Nephron progenitor cell (in vitro differentiated cells): ENCODE measurements around the gene CNKSR1.

Source experiments
- DNase-seq: peaks from one replicate; pipeline ENCODE4 v3.0.0; 2021
- H3K27ac Mint-ChIP-seq: 2 replicates; pipeline ENCODE4 v1.8.0; 2021; ENCODE audit warnings: mild to moderate bottlenecking, moderate library complexity, mixed read lengths
- H3K27me3 Mint-ChIP-seq: 2 replicates; pipeline ENCODE4 v1.8.0; 2021; ENCODE audit warnings: mild to moderate bottlenecking, low read depth, mixed read lengths; ENCODE audit not compliant: poor library complexity
- H3K36me3 Mint-ChIP-seq: 2 replicates; pipeline ENCODE4 v1.8.0; 2021; ENCODE audit warnings: low read depth, mixed read lengths
- H3K4me1 Mint-ChIP-seq: 2 replicates; pipeline ENCODE4 v1.8.0; 2021; ENCODE audit warnings: mixed read lengths
- H3K4me3 Mint-ChIP-seq: 2 replicates; pipeline ENCODE4 v1.8.0; 2021; ENCODE audit warnings: mild to moderate bottlenecking, moderate library complexity, mixed read lengths
- H3K9me3 Mint-ChIP-seq: 2 replicates; pipeline ENCODE4 v1.8.0; 2021; ENCODE audit warnings: mild to moderate bottlenecking, moderate library complexity, mixed read lengths
- TF ChIP-seq, protein P1 (sequence below): fragments of 200-600 bp; sonication (generic); IDR thresholded peaks from 2 replicates; pipeline ENCODE4 v1.5.0; 2021; ENCODE audit warnings: antibody characterized with exemption

The CNKSR1 gene

DNA sequence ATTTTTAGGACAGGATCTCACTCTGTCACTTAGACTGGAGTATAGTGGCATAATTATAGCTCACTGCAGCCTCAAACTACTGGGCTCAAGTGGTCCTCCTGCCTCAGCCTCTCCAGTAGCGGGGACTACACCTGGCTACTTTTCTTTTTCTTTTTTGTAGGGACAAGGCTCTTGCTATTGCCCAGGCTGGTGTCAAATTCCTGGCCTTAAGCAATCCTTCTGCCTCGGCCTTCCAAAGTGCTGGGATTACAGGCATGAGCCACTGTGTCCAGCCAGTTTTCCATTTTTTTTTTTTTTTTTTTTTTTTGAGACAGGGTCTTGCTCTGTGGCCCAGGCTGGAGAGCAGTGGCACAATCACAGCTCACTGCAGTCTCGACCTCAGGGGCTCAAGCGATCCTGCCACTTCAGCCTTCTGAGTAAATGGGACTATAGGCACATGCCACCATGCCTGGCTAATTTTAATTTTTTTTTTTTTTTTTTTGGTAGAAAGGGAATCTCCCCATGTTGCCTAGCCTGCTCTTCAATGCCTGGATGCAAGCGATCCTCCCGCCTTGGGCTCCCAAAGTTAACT lies 36.1 kb downstream of the CNKSR1 start:
- H3K4me3 Mint-ChIP-seq, result no peak overlapping the region
- no peak for DNase-seq
- H3K27me3 Mint-ChIP-seq, result peaks cover 24% of the 10 kb centered on the region
- peaks cover 14% of the 10 kb centered on the region for H3K4me1 Mint-ChIP-seq
- TF ChIP-seq, protein P1, sequence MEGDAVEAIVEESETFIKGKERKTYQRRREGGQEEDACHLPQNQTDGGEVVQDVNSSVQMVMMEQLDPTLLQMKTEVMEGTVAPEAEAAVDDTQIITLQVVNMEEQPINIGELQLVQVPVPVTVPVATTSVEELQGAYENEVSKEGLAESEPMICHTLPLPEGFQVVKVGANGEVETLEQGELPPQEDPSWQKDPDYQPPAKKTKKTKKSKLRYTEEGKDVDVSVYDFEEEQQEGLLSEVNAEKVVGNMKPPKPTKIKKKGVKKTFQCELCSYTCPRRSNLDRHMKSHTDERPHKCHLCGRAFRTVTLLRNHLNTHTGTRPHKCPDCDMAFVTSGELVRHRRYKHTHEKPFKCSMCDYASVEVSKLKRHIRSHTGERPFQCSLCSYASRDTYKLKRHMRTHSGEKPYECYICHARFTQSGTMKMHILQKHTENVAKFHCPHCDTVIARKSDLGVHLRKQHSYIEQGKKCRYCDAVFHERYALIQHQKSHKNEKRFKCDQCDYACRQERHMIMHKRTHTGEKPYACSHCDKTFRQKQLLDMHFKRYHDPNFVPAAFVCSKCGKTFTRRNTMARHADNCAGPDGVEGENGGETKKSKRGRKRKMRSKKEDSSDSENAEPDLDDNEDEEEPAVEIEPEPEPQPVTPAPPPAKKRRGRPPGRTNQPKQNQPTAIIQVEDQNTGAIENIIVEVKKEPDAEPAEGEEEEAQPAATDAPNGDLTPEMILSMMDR, result no peak
- no peak overlapping the region for H3K27ac Mint-ChIP-seq
- no peaks in the 10 kb centered on the region for H3K9me3 Mint-ChIP-seq
- no peaks in the 10 kb centered on the region for H3K36me3 Mint-ChIP-seq

DNA sequence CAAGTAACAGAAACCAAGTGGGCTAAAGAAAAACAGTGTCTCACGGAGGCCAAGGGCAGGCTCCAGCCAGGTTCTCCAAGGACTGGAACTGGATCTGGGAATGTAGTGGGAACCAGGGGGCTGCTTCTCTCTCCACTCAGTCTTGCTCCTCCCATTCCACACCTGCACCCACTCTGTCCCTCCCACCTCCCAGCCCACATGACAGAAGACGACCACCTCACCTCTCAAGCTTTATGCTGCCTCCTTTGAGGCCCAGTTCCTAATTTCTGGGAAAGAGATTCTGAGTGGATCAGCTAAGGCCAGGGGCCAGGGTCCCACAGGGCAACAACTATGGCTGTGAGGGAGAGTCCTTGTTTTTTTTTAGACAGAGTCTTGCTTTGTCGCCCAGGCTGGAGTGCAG lies 38.0 kb downstream of the CNKSR1 start:
- Mint-ChIP-seq H3K27ac (no peak overlapping the region), H3K27me3 (peaks cover 17% of the 10 kb centered on the region), H3K4me3 (no peak overlapping the region), H3K4me1 (peaks cover 23% of the 10 kb centered on the region), H3K36me3 (no peaks in the 10 kb centered on the region), H3K9me3 (no peaks in the 10 kb centered on the region)
- TF ChIP-seq, protein P1, result no peak
- no peak for DNase-seq

DNA sequence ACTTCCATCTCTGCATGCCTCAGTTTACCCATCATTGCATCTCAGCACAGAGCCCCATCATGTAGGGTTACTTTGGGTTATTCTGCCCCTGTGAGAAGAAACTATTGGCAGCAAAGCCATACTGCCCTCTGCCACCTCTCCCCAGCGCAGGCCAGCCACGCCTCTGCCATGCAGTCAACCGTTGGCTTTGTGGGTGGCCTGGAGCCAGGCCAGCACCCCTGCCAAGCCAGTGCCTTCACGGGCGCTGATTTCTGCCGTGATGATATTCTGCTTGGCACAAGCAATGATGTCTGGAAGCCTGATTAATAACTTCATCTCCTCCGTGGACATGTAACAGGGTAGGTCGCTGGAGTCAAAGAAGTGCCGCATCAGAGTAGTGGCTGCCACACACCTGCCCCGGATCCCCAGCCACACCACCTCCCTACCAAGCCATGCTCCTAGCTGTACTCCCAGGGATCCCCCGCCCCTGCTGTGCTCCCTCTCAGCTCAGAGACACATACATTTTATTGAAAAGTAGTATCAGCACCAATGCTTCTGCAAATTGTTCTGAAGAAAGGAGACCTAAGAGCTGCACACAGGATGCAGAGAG lies 41.7 kb downstream of the CNKSR1 start:
- TF ChIP-seq, protein P1, result no peak
- Mint-ChIP-seq H3K4me1 (peaks cover 25% of the 10 kb centered on the region), H3K36me3 (no peaks in the 10 kb centered on the region), H3K9me3 (no peaks in the 10 kb centered on the region), H3K27ac (no peak overlapping the region), H3K4me3 (no peak overlapping the region), H3K27me3 (peaks cover 28% of the 10 kb centered on the region)
- DNase-seq, result no peak

DNA sequence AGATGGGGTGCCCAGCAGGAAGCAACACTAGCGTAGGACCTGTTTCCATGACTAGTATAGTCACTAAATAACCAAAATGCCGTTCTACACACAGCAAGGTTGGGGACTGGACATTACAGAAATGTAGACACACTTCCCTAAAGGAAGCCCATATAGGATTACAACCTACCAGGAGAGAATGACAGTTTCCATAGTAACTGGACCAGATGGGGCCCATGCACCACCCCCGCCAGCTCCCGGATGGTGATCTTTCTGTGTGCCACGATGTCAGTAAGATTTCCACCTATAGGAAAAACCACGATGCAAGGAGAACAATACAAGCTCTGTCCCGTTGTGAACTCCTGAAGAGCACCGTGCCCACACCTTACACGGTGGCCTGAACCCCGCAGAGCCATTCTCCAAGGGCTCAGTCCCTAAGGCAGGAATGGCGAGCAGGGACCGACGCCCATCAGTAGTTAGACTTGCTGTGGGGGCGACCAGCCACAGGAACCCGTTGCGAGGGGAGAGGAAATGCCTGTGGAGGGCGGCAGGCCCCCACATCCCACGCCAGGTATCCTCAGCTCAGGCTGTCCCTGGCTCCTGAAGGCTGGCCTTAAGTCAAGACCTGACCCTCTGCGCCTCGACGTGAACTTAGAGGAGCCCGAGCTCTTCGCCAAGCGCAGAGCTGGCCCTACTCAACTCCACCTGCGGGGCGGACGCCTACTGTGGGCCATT lies 43.1 kb downstream of the CNKSR1 start:
- H3K4me3 Mint-ChIP-seq, result no peak overlapping the region
- peak overlapping the region; percentile 71 for H3K27ac Mint-ChIP-seq
- peaks cover 37% of the 10 kb centered on the region for H3K27me3 Mint-ChIP-seq
- DNase-seq, result peak; percentile 25
- H3K36me3 Mint-ChIP-seq, result no peaks in the 10 kb centered on the region
- no peaks in the 10 kb centered on the region for H3K9me3 Mint-ChIP-seq
- H3K4me1 Mint-ChIP-seq, result peaks cover 28% of the 10 kb centered on the region
- TF ChIP-seq, protein P1, result no peak

DNA sequence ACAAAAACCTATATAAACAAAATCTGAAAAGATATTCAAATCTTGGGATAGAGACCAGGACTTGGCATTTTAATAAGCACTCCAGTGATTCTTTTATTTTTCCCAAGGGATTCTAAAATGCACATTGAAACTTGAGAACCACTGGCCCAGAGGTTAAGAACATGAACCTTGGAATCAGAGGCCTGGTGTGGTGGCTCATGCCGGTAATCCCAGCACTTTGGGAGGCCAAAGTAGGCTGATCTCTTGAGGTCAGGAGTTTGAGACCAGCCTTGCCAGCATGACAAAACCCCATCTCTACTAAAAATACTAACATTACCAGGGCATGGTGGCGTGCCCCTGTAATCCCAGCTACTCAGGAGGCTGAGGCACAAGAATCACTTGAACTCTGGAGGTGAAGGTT lies 43.8 kb downstream of the CNKSR1 start:
- TF ChIP-seq, protein P1, result no peak
- Mint-ChIP-seq H3K9me3 (no peaks in the 10 kb centered on the region), H3K36me3 (no peaks in the 10 kb centered on the region), H3K27ac (no peak overlapping the region), H3K4me3 (no peak overlapping the region), H3K27me3 (peaks cover 40% of the 10 kb centered on the region), H3K4me1 (peaks cover 36% of the 10 kb centered on the region)
- no peak for DNase-seq

DNA sequence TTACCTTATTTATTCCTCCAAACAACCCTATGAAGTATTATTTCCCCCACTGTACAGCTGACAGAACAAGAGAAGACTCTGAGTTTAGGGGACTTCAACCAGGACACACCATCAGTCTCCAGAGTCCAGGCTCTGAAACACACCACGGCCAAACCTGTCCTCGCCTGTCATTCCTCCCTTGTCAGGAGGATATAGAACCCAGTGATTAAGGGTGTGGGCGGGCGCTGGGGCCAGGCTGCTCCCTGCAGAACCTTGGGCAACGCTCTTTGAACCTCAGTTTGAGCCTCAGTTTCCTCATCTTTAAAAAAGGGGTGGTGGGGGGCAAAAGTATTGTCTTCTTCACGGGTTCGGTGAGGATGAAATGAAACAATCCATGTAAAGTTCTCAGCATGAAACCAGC lies 47.3 kb downstream of the CNKSR1 start:
- Mint-ChIP-seq H3K27ac (no peak overlapping the region), H3K9me3 (no peaks in the 10 kb centered on the region), H3K27me3 (peaks cover 57% of the 10 kb centered on the region), H3K4me3 (peak overlapping the region; percentile 83), H3K4me1 (peaks cover 33% of the 10 kb centered on the region), H3K36me3 (no peaks in the 10 kb centered on the region)
- no peak for DNase-seq
- TF ChIP-seq, protein P1, result no peak
